ENCODE data around the gene GRM7.

Gene GRM7

GRCh38 chr3:7651274-7651673, 790.4 kb downstream of the GRM7 start:
- H3K4me3 ChIP-seq (ENCODE audit: low read depth, low read length): no peak overlapping the region
- TF ChIP-seq CTCF (IDR thresholded peaks at IDR 0.05; ENCODE audit: insufficient read depth, low read depth, low read length, missing control alignments): no peak
- no peak for DNase-seq (ENCODE audit: low read depth)

- H3K4me3 ChIP-seq (ENCODE audit: low read depth, low read length): no peak overlapping the region
- TF ChIP-seq CTCF (IDR thresholded peaks at IDR 0.05; ENCODE audit: insufficient read depth, low read depth, low read length, missing control alignments): no peak
- DNase-seq (ENCODE audit: low read depth): no peak
These were observed 796.5 kb downstream of the GRM7 start for GRCh38 chr3:7657214-7658112.

GRCh38 chr3:7658294-7658693, 797.4 kb downstream of the GRM7 start:
- no peak overlapping the region for H3K4me3 ChIP-seq (ENCODE audit: low read depth, low read length)
- TF ChIP-seq CTCF (IDR thresholded peaks at IDR 0.05; ENCODE audit: insufficient read depth, low read depth, low read length, missing control alignments): no peak
- no peak for DNase-seq (ENCODE audit: low read depth)

GRCh38 chr3:7659079-7659478, 798.2 kb downstream of the GRM7 start:
- DNase-seq (ENCODE audit: low read depth): no peak
- H3K4me3 ChIP-seq (ENCODE audit: low read depth, low read length): no peak overlapping the region
- TF ChIP-seq CTCF (IDR thresholded peaks at IDR 0.05; ENCODE audit: insufficient read depth, low read depth, low read length, missing control alignments): no peak

GRCh38 chr3:7663771-7664170, 802.9 kb downstream of the GRM7 start:
- no peak for DNase-seq (ENCODE audit: low read depth)
- no peak for TF ChIP-seq CTCF (IDR thresholded peaks at IDR 0.05; ENCODE audit: insufficient read depth, low read depth, low read length, missing control alignments)
- no peak overlapping the region for H3K4me3 ChIP-seq (ENCODE audit: low read depth, low read length)

- H3K4me3 ChIP-seq (ENCODE audit: low read depth, low read length): no peak overlapping the region
- no peak for DNase-seq (ENCODE audit: low read depth)
- TF ChIP-seq CTCF (IDR thresholded peaks at IDR 0.05; ENCODE audit: insufficient read depth, low read depth, low read length, missing control alignments): no peak
These were observed 806.9 kb downstream of the GRM7 start for GRCh38 chr3:7667774-7668173.

DNA sequence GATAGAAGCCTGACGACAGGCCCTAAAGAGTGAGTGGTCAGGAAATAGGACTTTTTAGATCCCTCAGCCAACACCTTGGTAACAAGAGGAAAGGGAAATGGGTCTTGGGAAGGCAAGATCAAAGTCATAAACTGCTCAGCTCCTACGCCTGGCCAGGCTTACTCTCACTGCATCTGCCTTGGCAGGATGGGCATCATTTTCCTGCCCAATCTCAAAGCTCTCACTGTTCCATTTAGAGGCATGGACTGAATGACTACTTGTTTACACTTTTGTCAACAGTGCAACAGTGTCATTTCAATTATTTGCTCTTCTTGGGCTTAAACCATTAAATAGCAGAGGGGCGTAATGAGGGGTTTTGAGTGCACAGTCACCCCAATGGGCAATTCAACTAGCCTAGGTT, 808.7 kb downstream of the GRM7 start:
- TF ChIP-seq CTCF (IDR thresholded peaks at IDR 0.05; ENCODE audit: insufficient read depth, low read depth, low read length, missing control alignments): no peak
- no peak overlapping the region for H3K4me3 ChIP-seq (ENCODE audit: low read depth, low read length)
- DNase-seq (ENCODE audit: low read depth): no peak
